Measurements from ENCODE around the gene KRIT1.

KRIT1 gene

DNA sequence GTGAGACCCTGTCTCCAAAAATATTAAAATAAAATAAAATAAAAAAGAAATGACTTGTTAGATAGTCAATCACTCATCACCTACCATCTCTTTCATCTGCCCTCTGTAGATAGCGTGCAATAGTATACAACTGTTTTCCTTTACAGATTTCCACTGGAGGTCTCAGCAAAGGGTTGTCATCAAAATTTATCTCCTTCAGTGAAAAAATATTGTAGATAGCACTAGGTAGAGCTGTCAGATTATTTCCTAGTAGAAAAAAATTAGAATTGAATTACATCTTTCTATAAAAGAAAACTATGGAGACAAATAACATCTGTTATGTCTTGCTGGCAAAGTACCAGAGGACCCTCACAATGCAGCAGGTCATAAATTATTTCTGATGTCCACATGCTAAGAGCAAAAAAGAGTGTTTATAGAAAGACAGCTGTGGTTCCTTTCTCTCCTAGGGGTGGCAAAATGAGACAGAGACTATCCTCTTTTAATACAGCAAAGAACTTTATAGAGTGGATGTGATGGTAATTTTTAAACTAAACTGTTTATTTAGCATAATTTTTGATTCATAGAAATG lies 95.2 kb downstream of the KRIT1 start:
- DNase-seq (ENCODE audit: low read depth) = no peak

- no peak for DNase-seq (ENCODE audit: low read depth)
Measured at GRCh38 chr7:92149736-92150239, 95.9 kb downstream of the KRIT1 start.

Measured in iris pigment epithelial cell (primary cell).